Measurements from ENCODE around the gene CPT2.

CPT2 gene

GRCh38 chr1:53196485-53197290 lies at the start of gene CPT2:
Gene CPT2 (plus strand): TSS chr1:53196824. CDS start chr1:53196944, 120 bp downstream.
- DNase-seq: peak; percentile 52 to 88 (median 72)

- DNase-seq: no peak
Measured at GRCh38 chr1:53147174-53147573, 49.5 kb upstream of the CPT2 start.

GRCh38 chr1:53148123-53148522 lies 48.5 kb upstream of the CPT2 start:
- no peak for DNase-seq

GRCh38 chr1:53153752-53154151 lies 42.9 kb upstream of the CPT2 start:
- no peak for DNase-seq

- no peak for DNase-seq
Measured at GRCh38 chr1:53154859-53155438, 41.7 kb upstream of the CPT2 start.

GRCh38 chr1:53155534-53155933 lies 41.1 kb upstream of the CPT2 start:
- DNase-seq: no peak

- DNase-seq: no peak
Measured at GRCh38 chr1:53155945-53156344, 40.7 kb upstream of the CPT2 start.

- DNase-seq: no peak
Measured at GRCh38 chr1:53156783-53157182, 39.8 kb upstream of the CPT2 start.

GRCh38 chr1:53158900-53159299 lies 37.7 kb upstream of the CPT2 start:
- no peak for DNase-seq

GRCh38 chr1:53160924-53161378 lies 35.7 kb upstream of the CPT2 start:
- no peak for DNase-seq

- DNase-seq: no peak
Measured at GRCh38 chr1:53162621-53163020, 34.0 kb upstream of the CPT2 start.

GRCh38 chr1:53163291-53163768 lies 33.3 kb upstream of the CPT2 start:
- DNase-seq: no peak

GRCh38 chr1:53165408-53165961 lies 31.1 kb upstream of the CPT2 start:
- DNase-seq: no peak

- no peak for DNase-seq
Measured at GRCh38 chr1:53166366-53166765, 30.3 kb upstream of the CPT2 start.

- no peak for DNase-seq
Measured at GRCh38 chr1:53166912-53167311, 29.7 kb upstream of the CPT2 start.

GRCh38 chr1:53172426-53173128 lies 24.0 kb upstream of the CPT2 start:
- DNase-seq: no peak

- no peak for DNase-seq
Measured at GRCh38 chr1:53174971-53175913, 21.4 kb upstream of the CPT2 start.

GRCh38 chr1:53176452-53177208 lies 20.0 kb upstream of the CPT2 start:
- DNase-seq: no peak

GRCh38 chr1:53180226-53180625 lies 16.4 kb upstream of the CPT2 start:
- DNase-seq: no peak

GRCh38 chr1:53180951-53181350 lies 15.7 kb upstream of the CPT2 start:
- no peak for DNase-seq

- peak; percentile 34 to 78 (median 70) for DNase-seq
Measured at GRCh38 chr1:53182111-53182593, 14.5 kb upstream of the CPT2 start.

All from activated naive CD4-positive, alpha-beta T cell (primary cell).